OCI-LY7 (cell line): ENCODE measurements around the gene PET100.

ENCODE experiments used
- CTCF ChIP-seq: fragments of 200-600 bp; sonication (generic); conservative IDR thresholded peaks from 2 replicates; pipeline ENCODE4 v1.5.1; 2014; ENCODE audit warnings: mild to moderate bottlenecking, antibody characterized with exemption, low read length, moderate library complexity, mixed read lengths
- EZH2phosphoT487 ChIP-seq: fragments of 200-600 bp; sonication (generic); IDR thresholded peaks from 2 replicates; pipeline ENCODE4 v1.6.1; 2018; ENCODE audit warnings: low read depth, borderline replicate concordance, mild to moderate bottlenecking, mixed run types, antibody characterized with exemption, low read length, moderate library complexity, mixed read lengths

DNA sequence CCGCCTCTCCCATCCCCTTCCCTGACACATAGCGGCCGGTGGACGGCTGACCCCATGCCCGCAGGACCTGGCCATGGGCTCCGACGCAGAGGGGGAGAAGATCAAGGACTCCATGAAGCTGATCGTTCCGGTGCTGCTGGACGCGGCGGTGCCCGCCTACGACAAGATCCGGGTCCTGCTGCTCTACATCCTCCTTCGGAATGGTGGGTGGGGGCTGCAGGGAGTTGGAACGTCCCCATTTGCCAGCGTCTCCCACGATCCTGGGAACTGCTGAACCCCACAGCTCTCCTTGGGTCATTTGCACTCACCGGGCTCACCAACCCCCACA is 14.9 kb downstream of the PET100 start:
- TF ChIP-seq CTCF (no peak), EZH2phosphoT487 (no peak)
